HCT116 (cell line): ENCODE measurements around the gene UBA6. TPM values are rescaled to one million over a fixed set of nuclear protein-coding genes. Genes with fewer than 3 reads are reported as not detected.

ENCODE experiments used
- ATAC-seq: fragments of 200-7000 bp; cut with Tn5 transposase; 2 replicates; pipeline ENCODE4 v1.9.1; 2020; ENCODE audit warnings: mild to moderate bottlenecking, moderate library complexity
- BruUV-seq: library from RNA; stranded (reverse); fragments of 400-500 nt; replicated peaks from 2 replicates; lab custom pipeline; 2021; lab: Mats Ljungman, UMichigan
- CTCF ChIA-PET: fragments of 300-600 bp; sonication (Branson Sonifier 250); formaldehyde crosslinking; loops from one replicate; lab custom pipeline; 2021; ENCODE audit warnings: antibody characterized with exemption; lab: Charles Lee
- POLR2A ChIA-PET: fragments of 300-600, 350-600 bp; sonication (Branson Sonifier 250); formaldehyde crosslinking; loops from one replicate; lab custom pipeline; 2021; ENCODE audit warnings: antibody characterized with exemption; lab: Charles Lee
- RAD21 ChIA-PET, 2 experiments: fragments of 300-600 bp; sonication (Branson Sonifier 250); formaldehyde crosslinking; loops; one replicate each; lab custom pipeline; 2023; ENCODE audit warnings: low total read pairs in 2 of 2; ENCODE audit not compliant: uncharacterized antibody in 2 of 2, unreplicated experiment in 2 of 2, low non-redundant PET in 1 of 2; lab: Charles Lee
- DNase-seq: peaks from one replicate; pipeline ENCODE4 v3.0.0-alpha.2; 2010; ENCODE audit warnings: low read depth, low spot score
- H2AFZ ChIP-seq: fragments of 200-600 bp; shearing (Covaris generic), sonication (generic); 2 replicates; pipeline ENCODE4 v1.6.1; 2017; ENCODE audit warnings: low read depth, mixed run types, mixed read lengths, antibody characterized with exemption, low read length; ENCODE audit not compliant: poor library complexity, severe bottlenecking
- H3K27ac ChIP-seq: 2 replicates; pipeline ENCODE4 v1.5.1; 2012; ENCODE audit warnings: low read depth, low read length
- H3K27me3 ChIP-seq: fragments of 200-600 bp; sonication (generic); 2 replicates; pipeline ENCODE4 v1.6.1; 2016; ENCODE audit warnings: mixed run types, low read length, mixed read lengths; ENCODE audit not compliant: insufficient read depth
- H3K36me3 ChIP-seq, 2 experiments: fragments of 200-500 bp in 1 of 2; fragments of 200-600 bp in 1 of 2; sonication (Bioruptor generic) in 1 of 2; sonication (generic) in 1 of 2; 2 replicates each; pipeline versions ENCODE4 v1.5.1 to v1.6.1; 2014 to 2016; ENCODE audit warnings: low read length in 2 of 2, inconsistent platforms in 1 of 2, mixed read lengths in 1 of 2, mixed run types in 1 of 2; ENCODE audit not compliant: insufficient read depth in 2 of 2, control insufficient read depth in 1 of 2
- H3K4me1 ChIP-seq, 2 experiments: fragments of 200-600 bp in 1 of 2; sonication (generic) in 1 of 2; 2 replicates each; pipeline versions ENCODE4 v1.5.1 to v1.6.1; 2012 to 2017; ENCODE audit warnings: low read length in 2 of 2, inconsistent platforms in 1 of 2, mild to moderate bottlenecking in 1 of 2, mixed read lengths in 1 of 2, mixed run types in 1 of 2, moderate library complexity in 1 of 2; ENCODE audit not compliant: insufficient read depth in 2 of 2, control insufficient read depth in 1 of 2
- H3K4me2 ChIP-seq: fragments of 200-600 bp; sonication (generic); 2 replicates; pipeline ENCODE4 v1.6.1; 2017; ENCODE audit warnings: mixed run types, low read length, mixed read lengths
- H3K4me3 ChIP-seq, 2 experiments: fragments of 200-600 bp in 1 of 2; sonication (generic) in 1 of 2; replicated peaks in 1 of 2; 2 replicates each; pipeline ENCODE4 v1.5.1; 2011 to 2016; ENCODE audit warnings: low read length in 2 of 2, control low read depth in 1 of 2, low read depth in 1 of 2, mild to moderate bottlenecking in 1 of 2, mixed read lengths in 1 of 2, mixed run types in 1 of 2
- H3K79me2 ChIP-seq: fragments of 200-600 bp; sonication (generic); 2 replicates; pipeline ENCODE4 v1.6.1; 2017; ENCODE audit warnings: mild to moderate bottlenecking, mixed run types, low read length, moderate library complexity, mixed read lengths; ENCODE audit not compliant: insufficient read depth
- H3K9ac ChIP-seq: fragments of 200-600 bp; sonication (generic); 2 replicates; pipeline ENCODE4 v1.6.1; 2016; ENCODE audit warnings: low read length, mixed read lengths
- H3K9me2 ChIP-seq: fragments of 200-600 bp; sonication (generic), shearing (Covaris generic); 2 replicates; pipeline ENCODE4 v1.6.1; 2017; ENCODE audit warnings: mixed run types, mild to moderate bottlenecking, moderate library complexity; ENCODE audit not compliant: insufficient read depth
- H3K9me3 ChIP-seq, 2 experiments: fragments of 200-500 bp in 1 of 2; fragments of 200-600 bp in 1 of 2; sonication (Bioruptor generic) in 1 of 2; sonication (generic) in 1 of 2; 2 replicates each; pipeline ENCODE4 v1.6.1; 2014 to 2017; ENCODE audit warnings: low read length in 2 of 2, mixed read lengths in 2 of 2, inconsistent platforms in 1 of 2, low read depth in 1 of 2, mild to moderate bottlenecking in 1 of 2, mixed run types in 1 of 2, moderate library complexity in 1 of 2; ENCODE audit not compliant: control insufficient read depth in 1 of 2, insufficient read depth in 1 of 2
- H4K20me1 ChIP-seq: fragments of 200-600 bp; sonication (generic), shearing (Covaris generic); 2 replicates; pipeline ENCODE4 v1.6.1; 2017; ENCODE audit warnings: mixed run types, mild to moderate bottlenecking, moderate library complexity; ENCODE audit not compliant: insufficient read depth
- CBX3 ChIP-seq: IDR thresholded peaks from 2 replicates; pipeline ENCODE4 v1.6.1; 2012; ENCODE audit warnings: low read depth
- CEBPB ChIP-seq: IDR thresholded peaks from 2 replicates; pipeline ENCODE4 v1.6.1; 2012; ENCODE audit warnings: low read depth
- EGR1 ChIP-seq: IDR thresholded peaks from 2 replicates; pipeline ENCODE4 v1.6.1; 2012; ENCODE audit warnings: low read depth
- ELF1 ChIP-seq: IDR thresholded peaks from 2 replicates; pipeline ENCODE4 v1.6.1; 2012; ENCODE audit warnings: low read depth, borderline replicate concordance
- EZH2 ChIP-seq: fragments of 200-600 bp; sonication (generic); IDR thresholded peaks from 2 replicates; pipeline ENCODE4 v1.6.1; 2017; ENCODE audit warnings: antibody characterized with exemption, mixed run types
- EZH2phosphoT487 ChIP-seq: fragments of 200-600 bp; IDR thresholded peaks from 2 replicates; pipeline ENCODE4 v1.6.1; 2018; ENCODE audit warnings: antibody characterized with exemption, borderline replicate concordance
- JUND ChIP-seq: IDR thresholded peaks from 2 replicates; pipeline ENCODE4 v1.6.1; 2012
- MAX ChIP-seq: IDR thresholded peaks from 2 replicates; pipeline ENCODE4 v1.6.1; 2012
- POLR2A ChIP-seq: IDR thresholded peaks from 2 replicates; pipeline ENCODE4 v1.7.0; 2011; ENCODE audit warnings: borderline replicate concordance; ENCODE audit not compliant: insufficient read depth, insufficient read length; ENCODE audit errors: extremely low read depth
- RAD21 ChIP-seq: IDR thresholded peaks from 2 replicates; pipeline ENCODE4 v1.6.1; 2012; ENCODE audit warnings: low read depth, mild to moderate bottlenecking
- SIN3A ChIP-seq: IDR thresholded peaks from 2 replicates; pipeline ENCODE4 v1.6.1; 2012; ENCODE audit warnings: low read depth
- SP1 ChIP-seq: IDR thresholded peaks from 2 replicates; pipeline ENCODE4 v1.6.1; 2012; ENCODE audit warnings: low read depth
- SRF ChIP-seq: IDR thresholded peaks from 2 replicates; pipeline ENCODE4 v1.6.1; 2012; ENCODE audit warnings: low read depth
- TCF7L2 ChIP-seq: IDR thresholded peaks from 2 replicates; pipeline ENCODE4 v1.7.0; 2011; ENCODE audit warnings: borderline replicate concordance, inconsistent platforms; ENCODE audit not compliant: insufficient read depth, insufficient read length; ENCODE audit errors: extremely low read depth
- YY1 ChIP-seq: IDR thresholded peaks from 2 replicates; pipeline ENCODE4 v1.6.1; 2011; ENCODE audit warnings: low read length, low read depth, moderate library complexity, mild to moderate bottlenecking; ENCODE audit not compliant: insufficient replicate concordance; ENCODE audit errors: extremely low read depth
- ZBTB33 ChIP-seq: IDR thresholded peaks from 2 replicates; pipeline ENCODE4 v1.6.1; 2011; ENCODE audit warnings: mild to moderate bottlenecking, low read length, moderate library complexity; ENCODE audit not compliant: insufficient replicate concordance; ENCODE audit errors: extremely low read depth
- ZFX ChIP-seq: fragments of 450-650 bp; IDR thresholded peaks from 2 replicates; pipeline ENCODE4 v1.6.1; 2017
- intact Hi-C: fragments of 100-400 bp; cut with micrococcal nuclease; formaldehyde crosslinking; loops from 2 replicates; pipeline ENCODE4 v1.10.0; 2022
- total RNA-seq: library from RNA; stranded (reverse); gene quantifications from one replicate; pipeline ENCODE4 v1.2.1, GENCODE V29; 2021; ENCODE audit not compliant: unreplicated experiment
- TF ChIP-seq, protein P1 (sequence below): IDR thresholded peaks from 2 replicates; pipeline ENCODE4 v1.6.1; 2012

Gene UBA6
- total RNA-seq, 1 experiment from 2014 or later = 98.9 TPM

- no TSS peak for BruUV-seq
- Histone ChIP-seq H3K9me2 (no peaks in the 10 kb centered on the region), H2AFZ (no peak overlapping the region), H3K36me3 (no peaks in the 10 kb centered on the region), H3K4me2 (no peak overlapping the region), H3K9me3 (no peaks in the 10 kb centered on the region), H3K79me2 (no peaks in the 10 kb centered on the region), H3K9ac (no peak overlapping the region), H3K4me3 (no peak overlapping the region), H3K27me3 (no peaks in the 10 kb centered on the region), H4K20me1 (no peaks in the 10 kb centered on the region), H3K4me1 (no peaks in the 10 kb centered on the region), H3K27ac (no peak overlapping the region)
- ATAC-seq (no peak), DNase-seq (no peak)
- no peak for TF ChIP-seq YY1
- no peak for TF ChIP-seq CEBPB
- TF ChIP-seq SRF = no peak
- TF ChIP-seq CBX3 = no peak
- TF ChIP-seq RAD21 = no peak
- TF ChIP-seq SIN3A = no peak
- no peak for TF ChIP-seq ZFX
- TF ChIP-seq EZH2 = no peak
- no peak for TF ChIP-seq ELF1
- no peak for TF ChIP-seq TCF7L2
- TF ChIP-seq ZBTB33 = no peak
- no peak for TF ChIP-seq JUND
- TF ChIP-seq, protein P1, sequence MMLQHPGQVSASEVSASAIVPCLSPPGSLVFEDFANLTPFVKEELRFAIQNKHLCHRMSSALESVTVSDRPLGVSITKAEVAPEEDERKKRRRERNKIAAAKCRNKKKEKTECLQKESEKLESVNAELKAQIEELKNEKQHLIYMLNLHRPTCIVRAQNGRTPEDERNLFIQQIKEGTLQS = no peak
- no peak for TF ChIP-seq SP1
- TF ChIP-seq POLR2A = no peak
- TF ChIP-seq EGR1 = no peak
- TF ChIP-seq MAX = no peak
- TF ChIP-seq EZH2phosphoT487 = no peak
- ChIA-PET RAD21 (no interaction called here), CTCF (no interaction called here), POLR2A (no interaction called here)
- intact Hi-C loops = no loop called here
Observed at GRCh38 chr4:67581208-67581857, 119.6 kb downstream of the UBA6 start.
